GM19452 (cell line): ENCODE data around the gene ANGEL2.
"Not testable (repeated sequence)": the region's sequence is repeated elsewhere in the genome, so short reads cannot be mapped to it uniquely, and the experiment has no call there.

ENCODE experiments used
- ATAC-seq: cut with Tn5 transposase; IDR thresholded peaks from one replicate; pipeline ENCODE4 v1.9.1; 2021; ENCODE audit not compliant: unreplicated experiment

The ANGEL2 gene

DNA sequence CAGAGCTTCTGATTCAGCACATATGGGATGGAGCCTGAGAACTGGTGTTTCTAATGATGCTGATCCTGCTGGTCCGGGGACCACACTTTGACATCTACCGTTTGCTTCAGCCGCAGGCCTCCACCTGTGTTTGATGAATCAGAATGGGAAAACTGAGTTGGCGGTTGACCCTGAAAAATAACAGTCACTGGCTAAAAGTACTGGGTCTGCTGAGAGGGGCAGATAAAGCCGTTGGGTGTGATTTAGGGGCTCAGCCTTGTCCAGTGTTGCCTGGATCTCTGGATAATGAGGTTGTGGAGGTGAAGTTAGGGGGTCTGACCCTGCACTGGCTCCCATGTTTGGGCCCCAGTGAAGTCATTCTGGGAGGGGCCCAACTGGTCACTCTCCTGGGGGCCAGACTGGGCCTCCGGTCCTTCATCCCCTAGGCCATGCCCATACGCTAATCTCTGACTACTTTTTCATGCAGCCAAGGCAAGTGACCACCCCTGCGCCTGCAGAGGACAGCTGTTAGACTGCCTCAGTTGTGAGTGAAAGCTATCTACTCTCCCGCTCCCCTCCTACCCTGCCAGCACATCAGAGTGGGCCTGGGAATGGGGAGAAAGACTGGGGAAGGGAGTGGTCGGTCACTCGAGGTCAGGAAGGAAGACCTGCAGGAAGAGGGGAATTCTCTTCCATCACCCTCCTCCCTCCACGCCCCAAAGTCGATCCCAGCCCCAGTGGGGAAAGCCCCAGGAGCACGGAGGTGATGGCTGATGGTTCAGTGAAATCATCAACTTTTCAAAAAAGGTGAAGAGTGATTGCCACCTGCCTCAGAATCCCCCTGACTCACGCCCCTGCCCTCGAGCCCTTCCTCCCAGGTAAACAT lies 37.7 kb downstream of the ANGEL2 start:
- ATAC-seq: no peak

DNA sequence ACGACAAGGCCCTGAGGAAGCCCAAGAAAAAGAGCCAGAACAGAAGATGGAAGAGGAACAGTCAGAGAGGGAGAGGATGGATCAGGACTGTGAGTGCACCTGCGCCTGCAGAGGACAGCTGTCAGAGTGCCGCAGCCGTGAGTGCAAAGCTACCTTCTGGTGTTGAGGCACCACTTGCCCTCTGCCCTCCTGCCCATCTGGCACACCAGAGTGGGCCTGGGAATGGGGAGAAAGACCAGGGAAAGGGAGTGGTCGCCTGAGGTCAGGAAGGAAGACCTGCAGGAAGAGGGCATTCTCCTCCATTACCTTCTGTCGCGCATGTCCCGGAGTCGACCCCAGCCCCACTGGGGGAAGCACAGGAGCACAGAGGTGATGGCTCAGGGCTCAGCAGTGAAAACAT lies 39.1 kb downstream of the ANGEL2 start:
- no peak for ATAC-seq

DNA sequence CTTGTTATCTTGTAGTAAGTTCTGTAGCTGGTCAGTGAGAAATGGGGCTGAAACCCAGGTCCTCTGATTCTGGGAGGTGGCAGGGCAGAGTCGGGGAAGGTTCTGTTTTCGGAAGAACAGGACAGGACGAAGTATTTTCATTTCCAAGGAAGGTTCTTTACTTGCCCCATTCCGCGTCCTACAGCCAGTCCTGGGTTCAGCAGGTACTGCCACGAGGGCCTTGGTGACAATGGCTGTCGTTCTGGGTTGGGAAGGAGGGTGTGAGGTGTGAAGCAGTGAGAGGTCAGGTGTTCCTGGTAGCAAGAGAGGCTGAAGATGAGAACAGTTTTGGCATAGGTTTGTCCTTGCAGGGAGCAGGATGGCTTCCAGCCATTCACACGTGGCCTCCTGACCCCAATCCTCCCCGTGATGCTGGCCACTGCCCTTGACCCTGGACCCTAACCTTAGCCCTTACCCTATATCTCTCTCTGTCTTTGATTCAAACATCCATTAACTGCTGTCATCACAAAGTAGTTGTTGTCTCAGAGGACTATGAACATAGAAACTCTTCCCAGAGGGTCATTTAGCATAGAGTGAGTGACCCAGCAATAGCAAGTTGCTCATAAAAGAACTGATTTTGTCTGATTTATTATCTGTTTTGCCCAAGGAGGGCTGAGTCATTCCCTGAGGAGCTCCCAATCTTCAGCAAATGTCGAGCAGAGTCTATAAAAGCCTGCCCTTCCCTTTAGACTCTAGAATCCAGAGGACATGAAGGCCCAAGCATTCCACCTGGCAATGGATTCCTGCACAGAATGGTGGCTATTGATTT lies 40.4 kb downstream of the ANGEL2 start:
- no peak for ATAC-seq

DNA sequence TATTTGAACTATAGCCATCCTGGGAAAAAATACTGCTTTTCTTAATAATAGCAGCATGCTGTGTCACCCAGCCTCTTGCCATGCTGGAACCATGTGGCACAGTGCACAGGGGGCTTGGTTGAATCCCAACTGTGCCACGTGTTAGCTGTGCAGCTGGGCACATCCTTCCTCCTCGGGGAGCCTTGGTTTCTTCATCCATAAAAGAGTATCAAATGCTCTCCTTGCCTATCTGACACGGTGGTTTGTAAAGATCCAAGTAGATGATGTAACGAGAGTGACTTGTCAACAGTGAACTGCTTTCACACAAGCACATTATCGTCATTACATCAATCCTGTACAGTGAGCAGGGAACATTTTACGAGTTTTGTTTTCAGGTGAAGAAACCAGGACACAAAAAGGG lies 41.0 kb downstream of the ANGEL2 start:
- no peak for ATAC-seq

DNA sequence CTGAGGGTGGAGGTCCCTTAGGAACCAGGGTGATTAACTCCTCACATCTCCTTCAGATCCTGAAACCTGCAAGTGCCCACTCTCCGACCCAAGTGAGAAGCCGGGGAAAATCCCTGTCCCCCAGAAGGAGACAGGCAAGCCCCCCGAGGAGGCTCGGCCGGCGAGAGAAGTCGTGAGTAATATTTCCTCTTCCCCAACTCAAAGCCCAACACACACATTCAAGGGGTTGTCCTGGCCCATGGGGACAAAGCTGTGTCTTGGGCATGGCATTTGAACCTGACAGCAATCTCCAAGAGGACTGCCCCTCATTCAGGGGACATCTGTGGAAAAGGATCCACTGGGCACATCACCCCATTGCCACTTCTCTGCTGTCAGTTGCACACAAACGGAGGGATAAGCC lies 41.8 kb downstream of the ANGEL2 start:
- ATAC-seq: no peak

DNA sequence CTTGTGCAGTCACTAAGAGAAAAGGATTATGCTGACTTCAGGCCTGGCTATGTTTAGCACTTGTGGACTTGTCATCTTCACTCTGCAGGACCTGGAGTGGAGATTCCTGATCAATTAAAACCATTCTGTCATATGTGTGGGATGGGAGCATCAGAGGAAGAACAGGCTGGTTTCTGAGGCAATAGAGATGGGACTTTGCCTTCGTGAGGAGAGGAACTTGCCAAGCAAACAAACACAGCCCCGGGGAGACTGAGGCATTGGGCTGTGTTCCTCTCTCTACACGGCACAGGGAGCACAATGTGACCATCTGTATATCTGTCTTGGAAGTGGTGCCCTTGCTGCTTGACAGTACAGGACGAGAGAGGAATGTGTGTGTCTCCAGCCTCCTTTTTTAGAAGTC lies 42.2 kb downstream of the ANGEL2 start:
- no peak for ATAC-seq

DNA sequence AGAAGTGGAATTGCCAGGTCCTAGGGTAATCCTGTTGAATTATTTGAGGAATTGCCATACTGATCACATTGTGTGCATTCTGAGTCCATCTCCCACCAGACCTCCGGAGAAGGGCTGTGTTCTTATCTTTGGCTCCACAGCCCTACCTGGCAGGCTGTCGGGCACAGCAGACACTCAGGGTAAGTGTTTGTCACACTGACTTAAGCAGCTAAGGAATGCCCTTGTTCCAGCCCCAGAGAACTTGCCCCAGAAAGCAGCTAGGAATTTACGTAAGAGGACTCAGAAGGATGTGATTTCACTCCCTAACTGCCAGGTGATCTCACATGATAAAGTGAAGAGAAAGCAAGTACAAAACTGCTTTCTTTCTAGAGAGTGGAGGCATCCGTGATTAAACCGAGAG lies 44.4 kb downstream of the ANGEL2 start:
- no peak for ATAC-seq

DNA sequence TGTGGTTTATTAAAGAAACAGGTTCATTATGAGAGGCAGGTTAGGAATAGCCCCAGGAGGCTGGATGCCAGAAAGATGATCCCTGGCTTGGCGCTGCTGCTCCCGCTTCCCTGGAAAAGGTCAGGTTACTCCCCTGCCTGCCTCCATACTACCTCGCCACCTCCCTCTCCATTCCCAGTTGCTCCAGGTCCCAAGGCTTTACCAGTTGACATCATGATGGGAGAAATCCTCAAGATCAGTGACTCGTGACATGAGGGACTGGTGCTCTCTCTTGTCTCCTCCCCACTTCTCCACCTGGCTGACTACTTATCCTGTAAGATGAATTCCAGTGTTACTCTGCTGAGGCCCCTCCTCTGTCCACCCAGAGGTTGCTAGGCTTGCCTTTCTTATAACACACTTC lies 45.6 kb downstream of the ANGEL2 start:
- no peak for ATAC-seq

DNA sequence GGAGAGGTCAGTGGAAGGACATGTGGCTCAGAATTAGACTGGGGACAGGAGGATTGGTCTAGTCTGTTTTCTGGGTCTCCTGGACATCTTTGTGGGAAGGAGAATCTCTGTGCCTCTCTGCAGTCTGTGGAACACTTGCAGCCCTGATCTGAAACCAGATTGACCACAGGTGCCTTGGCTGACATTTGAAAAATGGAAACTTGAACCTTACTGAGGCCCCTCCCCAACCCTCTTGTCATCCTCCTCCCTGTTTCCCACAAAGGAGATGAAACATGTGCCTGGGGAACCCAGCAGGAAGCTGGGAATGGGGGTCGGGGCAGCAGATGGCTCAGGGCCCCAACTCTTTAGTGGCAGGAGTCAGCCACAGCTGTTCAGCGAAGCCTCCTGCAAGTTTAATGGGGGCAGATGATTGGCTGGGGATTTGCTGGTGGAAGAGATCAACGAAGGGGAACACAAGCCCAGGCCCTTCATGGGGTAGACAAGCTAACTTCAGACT lies 47.3 kb downstream of the ANGEL2 start:
- no peak for ATAC-seq

DNA sequence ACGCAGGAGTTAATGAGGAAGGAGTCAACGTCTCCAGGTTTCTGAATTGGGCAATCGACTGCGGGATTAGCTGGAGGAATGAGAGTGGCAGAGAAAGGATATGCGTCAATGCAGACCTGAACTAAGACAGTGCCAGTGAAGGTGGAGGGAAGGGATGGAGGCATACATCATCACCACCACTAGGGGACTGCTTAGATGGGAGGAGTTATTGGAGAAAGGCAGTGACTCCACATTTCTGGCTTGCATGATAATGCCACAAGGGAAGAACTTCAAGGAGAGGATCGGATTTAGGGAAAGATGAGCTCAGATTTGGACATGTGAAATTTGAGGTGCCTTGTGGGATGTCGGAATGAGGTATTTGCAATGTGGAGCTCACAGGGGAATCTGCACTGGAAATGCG lies 47.9 kb downstream of the ANGEL2 start:
- ATAC-seq: no peak

DNA sequence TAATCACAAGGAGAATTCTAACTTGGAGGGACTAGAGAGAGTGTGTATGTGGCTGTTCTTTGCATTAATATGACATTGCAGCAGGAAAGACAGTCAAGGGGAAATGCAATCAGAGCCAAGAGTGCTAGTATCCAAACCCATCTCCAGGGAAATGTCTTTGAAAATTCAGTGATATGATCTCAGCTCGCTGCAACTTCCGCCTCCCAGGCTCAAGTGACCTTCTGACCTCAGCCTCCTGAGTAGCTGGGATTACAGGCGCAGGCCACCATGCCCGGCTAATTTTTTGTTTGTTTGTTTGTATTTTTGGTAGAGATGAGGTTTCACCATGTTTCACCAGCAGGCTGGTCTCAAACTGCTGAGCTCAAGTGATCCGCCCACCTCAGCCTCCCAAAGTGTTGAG lies 49.1 kb downstream of the ANGEL2 start:
- ATAC-seq: no peak

DNA sequence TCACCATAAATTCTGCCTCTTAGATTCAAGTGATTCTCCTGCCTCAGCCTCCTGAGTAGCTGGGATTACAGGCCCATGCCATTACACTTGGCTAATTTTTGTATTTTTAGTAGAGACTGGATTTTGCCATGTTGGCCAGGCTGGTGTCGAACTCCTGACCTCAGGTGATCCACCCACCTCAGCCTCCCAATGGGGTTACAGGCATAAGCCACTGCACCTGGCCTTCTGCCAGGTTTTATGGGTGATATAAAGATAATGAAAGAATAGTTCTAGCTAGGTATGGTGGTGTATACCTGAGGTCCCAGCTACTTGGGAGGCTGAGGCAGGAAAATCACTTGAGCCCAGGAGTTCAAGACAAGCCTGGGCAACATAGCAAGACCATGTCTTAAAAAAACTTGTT lies 50.7 kb downstream of the ANGEL2 start:
- not testable (repeated sequence) for ATAC-seq

DNA sequence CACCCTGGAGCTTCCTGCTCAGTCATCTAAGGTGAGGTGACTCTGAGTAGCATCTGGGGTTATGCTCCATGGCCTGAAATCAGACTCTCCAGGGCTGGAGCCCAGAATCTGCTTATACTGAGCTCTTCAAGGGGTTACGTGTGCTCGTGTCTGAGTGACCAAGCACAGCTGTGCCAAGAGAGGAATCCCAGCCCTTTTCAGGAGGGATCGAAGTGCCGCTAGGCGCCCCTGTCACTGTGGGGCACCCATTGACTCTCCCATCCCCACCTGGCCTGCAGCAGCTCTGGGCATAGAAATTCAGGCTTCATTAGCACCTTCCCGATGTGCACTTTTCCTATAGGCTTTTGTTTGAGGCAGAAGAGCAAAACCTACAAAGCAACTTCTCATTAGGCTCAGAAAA lies 51.6 kb downstream of the ANGEL2 start:
- ATAC-seq: no peak

DNA sequence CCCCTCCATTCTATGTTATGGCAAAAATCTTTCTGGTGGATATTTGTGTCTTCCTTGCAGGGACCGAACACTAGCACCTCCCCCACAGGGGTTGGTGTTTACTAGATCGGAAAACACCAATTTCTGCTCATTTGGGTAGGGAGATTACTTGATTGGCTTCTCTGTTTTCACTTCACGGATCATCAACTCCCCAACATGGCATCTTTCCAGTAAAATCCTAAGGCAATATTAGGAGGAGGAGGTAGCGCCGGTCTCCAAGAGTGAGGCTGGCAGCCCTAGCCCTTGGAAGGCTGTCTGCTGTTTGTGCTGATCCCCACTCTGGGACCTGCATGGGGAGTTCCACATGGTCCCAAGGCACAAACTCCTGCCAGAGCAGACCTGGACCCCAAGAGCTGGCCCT lies 53.2 kb downstream of the ANGEL2 start:
- no peak for ATAC-seq

DNA sequence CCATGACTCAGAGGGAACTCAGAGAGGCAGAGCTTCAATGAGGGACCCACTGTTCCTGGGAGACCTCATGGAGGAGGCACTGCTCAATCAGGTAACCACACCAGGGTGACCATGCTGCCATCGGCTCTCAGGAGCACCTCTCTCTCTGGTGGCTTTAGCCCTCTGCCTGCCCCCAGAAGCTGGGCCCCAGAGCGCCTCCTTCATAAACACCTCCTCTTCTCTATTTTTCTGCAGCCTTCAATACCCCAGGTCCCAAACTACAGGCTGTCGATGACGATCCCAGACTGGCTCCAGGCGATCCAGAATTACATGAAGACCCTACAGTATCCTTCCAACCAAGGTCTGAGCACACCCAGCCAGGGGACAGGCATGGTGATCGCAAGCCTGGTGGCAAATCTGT lies 54.7 kb downstream of the ANGEL2 start:
- ATAC-seq: no peak

DNA sequence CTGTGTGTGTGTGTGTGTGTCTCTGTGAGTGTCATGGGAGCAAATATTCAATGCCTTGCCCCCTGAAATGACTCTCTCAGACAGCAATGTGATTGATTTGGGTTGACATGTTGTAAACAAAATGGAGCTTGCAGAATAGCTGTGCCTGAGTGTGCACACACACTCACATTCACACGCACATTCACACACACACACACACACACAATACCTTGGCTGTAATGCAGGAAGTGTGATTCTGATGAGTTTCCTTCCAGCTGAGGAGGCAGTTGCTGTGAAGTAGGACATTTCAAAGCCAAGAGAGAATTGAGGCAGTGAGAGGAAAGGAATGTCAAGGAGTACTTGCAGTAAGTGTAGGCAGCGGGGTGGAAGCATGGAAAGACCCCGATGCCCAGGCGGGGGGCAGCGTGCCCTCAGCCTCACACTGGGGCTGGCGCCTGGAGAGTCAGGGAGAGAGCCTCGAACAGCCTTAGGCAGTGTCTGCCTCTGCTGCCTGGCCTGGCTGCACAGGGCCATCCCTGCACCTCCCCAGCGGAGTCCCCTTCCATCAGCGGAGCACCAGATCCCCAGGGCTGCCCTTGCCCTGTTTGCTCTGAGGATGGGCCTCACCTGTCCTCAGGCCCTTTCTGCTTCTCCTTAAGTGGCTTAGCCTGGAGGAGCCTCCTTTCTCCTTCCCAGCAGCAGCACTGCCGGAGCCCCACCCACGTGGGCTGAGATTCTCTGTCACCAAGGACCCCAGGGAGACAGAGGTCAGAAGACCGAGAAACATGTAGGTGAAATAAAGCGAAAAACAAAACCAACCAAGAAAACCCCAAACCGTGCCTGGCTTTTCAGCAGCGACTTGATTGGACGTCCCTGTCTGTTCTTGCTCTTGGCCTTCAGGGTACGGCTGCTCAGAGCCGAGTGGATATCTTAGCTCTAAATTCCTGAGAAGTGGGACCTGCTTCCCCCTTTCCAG lies 56.1 kb downstream of the ANGEL2 start:
- ATAC-seq: peak; percentile 84

DNA sequence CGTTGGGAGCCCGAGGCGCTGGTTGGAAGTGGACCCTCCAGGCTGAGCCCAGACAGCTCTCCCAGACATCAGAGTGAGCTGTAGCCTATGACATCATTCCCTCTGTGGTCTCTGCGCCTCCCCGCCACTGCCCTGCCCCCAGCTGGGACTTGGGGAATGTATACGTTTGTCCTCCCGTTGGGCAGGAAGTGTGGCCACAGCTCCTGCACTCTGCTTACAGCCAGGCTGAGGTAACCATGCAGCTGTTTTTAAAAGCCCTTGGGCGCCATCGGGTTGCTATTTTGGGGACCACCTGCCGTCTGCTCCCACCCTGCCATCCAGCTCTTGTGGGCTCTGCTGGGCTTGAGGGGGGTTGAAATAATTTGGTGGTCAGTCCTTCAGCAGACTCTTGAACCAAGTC lies 57.5 kb downstream of the ANGEL2 start:
- no peak for ATAC-seq

DNA sequence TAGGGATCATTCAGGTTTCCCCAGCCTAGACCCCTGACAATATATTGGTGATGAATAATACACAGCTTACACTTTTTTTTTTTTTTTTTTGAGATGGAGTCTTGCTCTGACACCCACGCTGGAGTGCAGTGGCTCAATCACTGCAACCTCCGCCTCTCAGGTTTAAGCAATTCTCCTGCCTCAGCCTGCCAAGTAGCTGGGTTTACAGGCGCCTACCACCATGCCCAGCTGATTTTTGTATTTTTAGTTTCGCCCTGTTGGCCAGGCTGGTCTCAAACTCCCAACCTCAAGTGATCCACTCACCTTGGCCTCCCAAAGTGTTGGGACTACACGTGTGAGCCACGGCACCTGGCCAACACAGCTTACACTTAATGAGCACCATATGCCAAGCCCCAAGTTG lies 58.1 kb downstream of the ANGEL2 start:
- ATAC-seq: no peak

DNA sequence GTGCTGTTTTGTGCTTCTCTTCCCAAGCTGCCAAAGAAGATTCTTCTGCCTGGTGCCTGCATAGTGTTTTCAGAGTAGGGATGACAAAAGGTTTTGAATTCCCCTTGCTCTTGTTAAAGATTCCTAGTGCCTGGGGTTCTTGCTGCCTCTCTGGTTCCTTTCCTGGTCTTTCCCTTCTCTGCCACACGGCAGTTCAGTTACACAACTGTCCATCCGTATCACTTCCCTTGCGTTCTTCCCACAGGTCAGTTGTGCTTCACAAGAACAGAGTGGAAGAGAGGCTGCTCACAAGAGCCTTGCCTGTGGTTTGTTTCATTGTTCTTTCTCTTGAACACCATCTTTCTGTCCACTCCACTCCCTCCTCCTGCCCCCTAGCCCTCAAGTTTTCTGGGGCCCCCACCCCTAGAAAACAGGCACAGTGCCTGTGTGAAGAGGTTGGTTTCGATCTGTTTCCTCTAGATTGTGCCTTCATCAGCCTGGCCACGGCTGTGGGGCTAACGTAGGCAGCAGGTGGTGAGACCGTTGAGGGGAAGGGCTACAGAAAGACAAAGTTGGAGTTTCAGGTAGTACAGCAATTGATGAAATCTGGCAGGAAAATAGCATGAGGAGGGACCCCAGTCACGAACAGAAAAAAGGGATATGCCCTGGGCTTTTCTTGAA lies 59.6 kb downstream of the ANGEL2 start:
- no peak for ATAC-seq

DNA sequence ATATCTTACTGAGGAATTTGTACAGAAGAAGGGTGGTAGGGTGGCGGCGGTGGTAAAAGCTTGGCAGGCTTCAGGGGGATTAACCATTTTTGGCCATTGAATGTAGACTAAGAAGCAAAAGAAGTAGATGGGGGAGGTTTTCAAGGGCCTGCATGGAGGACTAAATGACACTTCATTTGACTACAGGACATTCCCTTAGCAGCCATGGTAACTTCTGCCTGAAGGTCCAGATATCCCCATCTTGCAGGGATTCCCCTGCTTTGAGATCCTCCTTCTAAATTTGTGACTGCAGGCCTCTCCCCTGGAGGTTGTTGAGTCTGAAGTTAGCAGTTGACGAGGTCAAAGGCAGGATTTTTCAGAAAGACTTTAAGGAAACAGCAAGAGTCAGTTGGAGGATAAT lies 60.6 kb downstream of the ANGEL2 start:
- ATAC-seq: no peak

DNA sequence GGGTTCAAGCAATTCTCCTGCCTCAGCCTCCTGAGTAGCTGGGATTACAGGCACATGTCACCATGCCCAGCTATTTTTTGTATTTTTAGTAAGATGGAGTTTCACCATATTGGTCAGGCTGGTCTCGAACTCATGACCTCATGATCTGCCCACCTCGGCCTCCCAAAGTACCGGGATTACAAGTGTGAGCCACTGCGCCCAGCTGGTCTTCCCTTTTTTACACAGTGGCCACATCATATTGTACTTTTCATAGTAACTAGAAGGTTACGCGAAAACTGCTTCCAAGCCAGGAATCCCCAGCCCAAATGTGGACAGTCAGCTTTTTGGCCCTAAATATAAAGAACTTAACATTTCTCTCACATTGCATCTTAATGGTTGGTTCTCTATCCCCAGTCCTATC lies 61.2 kb downstream of the ANGEL2 start:
- ATAC-seq: no peak
